Hepatic stellate cell (primary cell): ENCODE results near the gene KCNK10.

Source experiments
- DNase-seq: peaks from one replicate; pipeline ENCODE4 v3.0.0; 2011; ENCODE audit warnings: low spot score

KCNK10 gene

GRCh38 chr14:88323086-88323522, at the start of gene KCNK10:
KCNK10 (minus strand) TSS chr14:88323269; CDS start chr14:88322798, 471 bp downstream.
- DNase-seq: no peak

GRCh38 chr14:88369496-88369895, 46.4 kb upstream of the KCNK10 start:
- no peak for DNase-seq

- no peak for DNase-seq
Observed at GRCh38 chr14:88364710-88365413, 41.8 kb upstream of the KCNK10 start.

GRCh38 chr14:88363644-88364043, 40.6 kb upstream of the KCNK10 start:
- no peak for DNase-seq

- no peak for DNase-seq
Observed at GRCh38 chr14:88359500-88359899, 36.4 kb upstream of the KCNK10 start.

- DNase-seq: no peak
Observed at GRCh38 chr14:88354358-88354757, 31.3 kb upstream of the KCNK10 start.

GRCh38 chr14:88352698-88353097, 29.6 kb upstream of the KCNK10 start:
- DNase-seq: no peak

- DNase-seq: no peak
Observed at GRCh38 chr14:88351966-88352691, 29.1 kb upstream of the KCNK10 start.

GRCh38 chr14:88348546-88348945, 25.5 kb upstream of the KCNK10 start:
- DNase-seq: no peak

- no peak for DNase-seq
Observed at GRCh38 chr14:88346048-88346639, 23.1 kb upstream of the KCNK10 start.

GRCh38 chr14:88342980-88343379, 19.9 kb upstream of the KCNK10 start:
- no peak for DNase-seq

- no peak for DNase-seq
Observed at GRCh38 chr14:88340357-88340756, 17.3 kb upstream of the KCNK10 start.

GRCh38 chr14:88333036-88333435, 10.0 kb upstream of the KCNK10 start:
- DNase-seq: no peak

GRCh38 chr14:88327497-88327896, 4.4 kb upstream of the KCNK10 start:
- DNase-seq: no peak

GRCh38 chr14:88326352-88327103, 3.5 kb upstream of the KCNK10 start:
- no peak for DNase-seq

GRCh38 chr14:88325883-88326282, 2.8 kb upstream of the KCNK10 start:
- DNase-seq: no peak

GRCh38 chr14:88324930-88325329, 1.9 kb upstream of the KCNK10 start:
- no peak for DNase-seq

- no peak for DNase-seq
Observed at GRCh38 chr14:88324491-88324890, 1.4 kb upstream of the KCNK10 start.

- DNase-seq: no peak
Observed at GRCh38 chr14:88323523-88324199, 592 bp upstream of the KCNK10 start.

GRCh38 chr14:88322504-88323085, 474 bp downstream of the KCNK10 start:
- DNase-seq: no peak

- DNase-seq: no peak
Observed at GRCh38 chr14:88321692-88322503, 1.2 kb downstream of the KCNK10 start.
